Vagina (tissue), 2 donors: Measurements from ENCODE around the gene ATRN.

Source experiments
- CTCF ChIP-seq, 3 experiments: fragments of 450-650 bp in 2 of 3; fragments of 200-600 bp in 1 of 3; sonication (generic) in 1 of 3; IDR thresholded peaks; one replicate each; pipeline ENCODE4 v1.5.1; 2017 to 2019; ENCODE audit warnings: antibody characterized with exemption in 3 of 3, mild to moderate bottlenecking in 2 of 3, moderate library complexity in 2 of 3
- POLR2A ChIP-seq, 2 donors: fragments of 450-650 bp; IDR thresholded peaks; one replicate each; pipeline ENCODE4 v1.6.1; 2017; ENCODE audit warnings: antibody characterized with exemption in 2 of 2, mild to moderate bottlenecking in 2 of 2, moderate library complexity in 2 of 2

- TF ChIP-seq POLR2A (IDR thresholded peaks at IDR 0.05) (no peak), CTCF (IDR thresholded peaks at IDR 0.05) (no peak)
These were observed 112.9 kb downstream of the ATRN start for GRCh38 chr20:3583765-3584164.
